Osteocyte (in vitro differentiated cells): ENCODE measurements around the gene DOC2A. TPM values are rescaled to one million over a fixed set of nuclear protein-coding genes. Genes with fewer than 3 reads are reported as not detected.

ENCODE experiments used
- DNase-seq: peaks from one replicate; pipeline ENCODE4 v3.0.0; 2021; ENCODE audit warnings: mixed read lengths; ENCODE audit not compliant: unreplicated experiment; ENCODE audit errors: extremely low spot score
- H3K27ac Mint-ChIP-seq: one replicate; pipeline ENCODE4 v1.8.0; 2021; ENCODE audit warnings: mild to moderate bottlenecking, mixed read lengths; ENCODE audit not compliant: unreplicated experiment
- H3K27me3 Mint-ChIP-seq: one replicate; pipeline ENCODE4 v1.8.0; 2021; ENCODE audit warnings: mixed read lengths; ENCODE audit not compliant: unreplicated experiment
- H3K36me3 Mint-ChIP-seq: one replicate; pipeline ENCODE4 v1.8.0; 2021; ENCODE audit warnings: mixed read lengths; ENCODE audit not compliant: unreplicated experiment
- H3K4me1 Mint-ChIP-seq: one replicate; pipeline ENCODE4 v1.8.0; 2021; ENCODE audit warnings: mixed read lengths; ENCODE audit not compliant: unreplicated experiment
- H3K4me3 Mint-ChIP-seq: one replicate; pipeline ENCODE4 v1.8.0; 2021; ENCODE audit warnings: mild to moderate bottlenecking, moderate library complexity, mixed read lengths; ENCODE audit not compliant: unreplicated experiment
- H3K9me3 Mint-ChIP-seq: one replicate; pipeline ENCODE4 v1.8.0; 2021; ENCODE audit warnings: mixed read lengths; ENCODE audit not compliant: unreplicated experiment
- total RNA-seq: library from RNA; stranded (reverse); gene quantifications from 2 replicates; pipeline ENCODE4 v1.2.1, GENCODE V29; 2021
- TF ChIP-seq, protein P1 (sequence below): fragments of 200-600 bp; sonication (generic); IDR thresholded peaks from 2 replicates; pipeline ENCODE4 v1.5.0; 2021; ENCODE audit warnings: antibody characterized with exemption, mild to moderate bottlenecking, moderate library complexity

Gene DOC2A
- total RNA-seq, 1 donor from 2014 or later: 1.3 TPM

DNA sequence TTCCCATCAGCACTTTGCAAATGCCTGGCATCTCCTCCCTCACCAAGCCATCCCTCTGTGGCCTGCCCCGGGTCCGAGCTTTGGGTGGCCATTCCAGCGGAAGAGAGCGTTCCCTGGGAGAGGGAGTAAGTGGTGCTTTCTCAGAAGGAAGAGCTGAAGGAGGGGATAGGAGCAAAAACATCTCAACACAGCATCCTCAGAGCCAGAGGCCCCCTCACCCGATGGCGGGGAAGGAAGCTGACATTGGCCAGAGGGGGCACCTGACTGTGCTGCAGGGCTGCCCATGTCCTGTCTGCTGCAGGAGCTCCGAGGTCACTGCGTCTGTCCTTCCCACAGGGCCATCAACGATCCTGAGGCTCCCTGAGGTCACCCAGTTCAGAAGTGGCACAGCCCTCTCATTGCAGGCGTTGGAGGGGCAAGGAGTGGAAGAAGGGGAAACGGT, 20.7 kb upstream of the DOC2A start:
- no peak overlapping the region for H3K27ac Mint-ChIP-seq

DNA sequence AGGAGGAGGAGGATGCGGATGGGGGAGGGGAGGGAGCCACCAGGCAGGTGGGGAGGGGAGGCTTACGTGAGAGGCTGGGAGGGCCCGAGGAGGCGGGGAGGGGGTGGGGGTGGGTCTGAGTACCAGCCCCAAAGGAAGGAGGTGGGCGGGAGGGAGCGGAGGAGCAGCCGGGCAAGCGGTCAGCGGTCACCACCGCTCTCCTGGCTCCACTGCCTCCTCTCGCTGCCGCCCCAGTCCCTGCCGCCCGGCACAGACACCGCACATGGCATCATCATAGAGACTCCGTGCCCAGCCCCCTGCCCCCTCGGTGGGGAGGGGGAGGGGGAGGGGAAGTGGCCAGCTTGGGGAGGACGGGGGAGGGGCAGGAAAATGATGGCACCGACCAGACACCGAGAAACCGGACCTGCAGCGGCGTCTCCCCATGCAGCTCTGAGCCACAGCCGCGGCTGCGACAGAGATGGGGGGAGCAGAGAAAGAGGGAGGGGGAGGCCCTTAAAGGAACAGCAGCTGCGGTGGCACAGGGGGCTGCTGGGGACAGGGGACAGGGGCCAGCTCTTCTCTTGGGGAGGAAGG, 20.1 kb upstream of the DOC2A start, which contains the start of gene TLCD3B:
Gene TLCD3B (minus strand): TSS at position 431 of the 573 bp plus-strand sequence. CDS start 744 bp downstream, outside the sequence.
- TF ChIP-seq, protein P1, sequence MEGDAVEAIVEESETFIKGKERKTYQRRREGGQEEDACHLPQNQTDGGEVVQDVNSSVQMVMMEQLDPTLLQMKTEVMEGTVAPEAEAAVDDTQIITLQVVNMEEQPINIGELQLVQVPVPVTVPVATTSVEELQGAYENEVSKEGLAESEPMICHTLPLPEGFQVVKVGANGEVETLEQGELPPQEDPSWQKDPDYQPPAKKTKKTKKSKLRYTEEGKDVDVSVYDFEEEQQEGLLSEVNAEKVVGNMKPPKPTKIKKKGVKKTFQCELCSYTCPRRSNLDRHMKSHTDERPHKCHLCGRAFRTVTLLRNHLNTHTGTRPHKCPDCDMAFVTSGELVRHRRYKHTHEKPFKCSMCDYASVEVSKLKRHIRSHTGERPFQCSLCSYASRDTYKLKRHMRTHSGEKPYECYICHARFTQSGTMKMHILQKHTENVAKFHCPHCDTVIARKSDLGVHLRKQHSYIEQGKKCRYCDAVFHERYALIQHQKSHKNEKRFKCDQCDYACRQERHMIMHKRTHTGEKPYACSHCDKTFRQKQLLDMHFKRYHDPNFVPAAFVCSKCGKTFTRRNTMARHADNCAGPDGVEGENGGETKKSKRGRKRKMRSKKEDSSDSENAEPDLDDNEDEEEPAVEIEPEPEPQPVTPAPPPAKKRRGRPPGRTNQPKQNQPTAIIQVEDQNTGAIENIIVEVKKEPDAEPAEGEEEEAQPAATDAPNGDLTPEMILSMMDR: no peak
- no peaks in the 10 kb centered on the region for H3K36me3 Mint-ChIP-seq
- peaks cover 43% of the 10 kb centered on the region for H3K27me3 Mint-ChIP-seq
- no peak within 1 kb of the TSS for H3K27ac Mint-ChIP-seq
- H3K9me3 Mint-ChIP-seq: no peaks in the 10 kb centered on the region
- H3K4me1 Mint-ChIP-seq: peaks cover 8% of the 10 kb centered on the region
- peak within 1 kb of the TSS; percentile 52 for H3K4me3 Mint-ChIP-seq
- no peak for DNase-seq

More for the DNA sequence above, 20.7 kb upstream of the DOC2A start:
- no peaks in the 10 kb centered on the region for H3K9me3 Mint-ChIP-seq
- no peaks in the 10 kb centered on the region for H3K36me3 Mint-ChIP-seq
- H3K4me1 Mint-ChIP-seq: peaks cover 8% of the 10 kb centered on the region
- peak overlapping the region; percentile 32 for H3K4me3 Mint-ChIP-seq
- TF ChIP-seq, protein P1: no peak
- H3K27me3 Mint-ChIP-seq: peaks cover 48% of the 10 kb centered on the region
- DNase-seq: no peak

DNA sequence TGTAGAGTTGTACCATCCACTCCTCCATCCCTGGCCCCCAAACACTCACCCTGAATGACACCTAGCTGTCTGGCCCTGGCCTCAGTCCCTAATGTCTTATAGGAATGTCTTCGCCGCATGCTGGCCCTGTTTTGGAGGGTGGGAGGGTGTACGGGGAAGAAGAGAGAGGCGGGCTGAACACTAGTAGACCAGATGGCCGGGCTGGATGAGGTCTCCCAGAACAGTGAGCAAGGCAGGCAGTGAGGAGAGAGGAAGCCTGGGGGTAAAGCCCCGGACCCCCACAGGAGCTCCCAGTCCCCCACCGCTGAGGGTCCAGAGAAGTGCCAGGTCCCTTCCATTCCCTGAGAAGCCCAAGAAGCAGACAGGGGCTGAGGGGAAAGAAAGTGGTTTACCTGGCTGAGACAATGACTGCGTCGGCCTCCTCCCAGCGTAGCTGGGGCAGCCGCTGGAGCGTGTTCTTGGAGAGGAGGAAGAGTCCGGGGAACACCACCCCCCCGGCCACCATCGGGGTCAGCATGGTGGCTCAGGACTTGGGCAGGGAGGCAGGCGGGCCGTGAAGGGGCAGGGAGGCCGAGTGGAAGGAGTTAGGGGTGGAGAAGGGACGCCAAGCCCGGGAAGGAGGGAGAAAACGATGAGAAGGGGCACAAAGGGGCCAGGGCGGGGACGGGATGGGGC, 19.3 kb upstream of the DOC2A start:
- Mint-ChIP-seq H3K36me3 (no peaks in the 10 kb centered on the region), H3K4me3 (peak overlapping the region; percentile 48), H3K27me3 (peaks cover 37% of the 10 kb centered on the region), H3K4me1 (peaks cover 8% of the 10 kb centered on the region), H3K27ac (no peak overlapping the region), H3K9me3 (no peaks in the 10 kb centered on the region)
- DNase-seq: no peak
- TF ChIP-seq, protein P1: no peak

DNA sequence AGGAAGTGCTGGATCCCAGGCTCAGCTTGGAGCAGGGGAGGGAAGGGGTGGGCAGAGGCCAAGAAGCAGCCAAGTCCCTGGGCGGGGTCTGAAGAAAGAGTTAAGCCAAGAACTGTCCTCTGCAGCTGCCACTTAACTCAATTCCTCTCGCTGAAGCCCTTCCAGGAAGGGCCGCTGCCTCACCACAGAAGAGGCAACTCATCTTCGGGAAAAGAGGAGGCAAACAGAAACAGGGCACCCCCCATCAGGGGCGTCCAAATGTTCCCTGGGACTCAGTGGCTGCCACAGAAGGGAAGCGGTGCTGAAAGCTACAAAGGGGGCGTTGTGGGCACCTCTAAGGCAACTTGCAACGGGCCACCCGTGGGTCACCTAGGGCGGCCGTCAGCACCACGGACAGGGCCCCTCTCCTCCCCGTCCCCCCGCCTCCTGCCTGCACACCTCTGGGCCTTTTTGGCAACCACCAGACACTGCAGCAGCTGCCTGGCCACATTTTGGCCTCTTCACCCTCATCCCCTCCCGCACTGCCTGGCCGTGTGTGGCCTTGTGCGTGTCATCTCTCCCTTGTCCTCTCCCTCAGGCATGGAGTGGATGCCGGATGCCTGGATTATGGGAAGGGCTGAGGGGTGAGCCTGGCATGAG, 17.7 kb upstream of the DOC2A start:
- no peaks in the 10 kb centered on the region for H3K9me3 Mint-ChIP-seq
- no peak for DNase-seq
- H3K4me1 Mint-ChIP-seq: peaks cover 8% of the 10 kb centered on the region
- no peaks in the 10 kb centered on the region for H3K36me3 Mint-ChIP-seq
- no peak overlapping the region for H3K27ac Mint-ChIP-seq
- TF ChIP-seq, protein P1: no peak
- H3K27me3 Mint-ChIP-seq: peaks cover 38% of the 10 kb centered on the region
- no peak overlapping the region for H3K4me3 Mint-ChIP-seq
